Transverse colon (tissue), 4 donors: ENCODE results near the gene PITPNC1. TPM values are rescaled to one million over a fixed set of nuclear protein-coding genes. Genes with fewer than 3 reads are reported as not detected.
"Not testable (repeated sequence)": the region's sequence is repeated elsewhere in the genome, so short reads cannot be mapped to it uniquely, and the experiment has no call there.

Source experiments
- DNase-seq: peaks from one replicate; pipeline ENCODE4 v3.0.0-alpha.2; 2019
- H3K27ac ChIP-seq, 4 donors: fragments of 200-600 bp; sonication (generic); 2 replicates each; pipeline ENCODE4 v1.5.1; 2016 to 2018; ENCODE audit warnings: inconsistent platforms in 4 of 4
- H3K27me3 ChIP-seq: fragments of 200-600 bp; sonication (generic); 2 replicates; pipeline ENCODE4 v1.5.1; 2017; ENCODE audit warnings: inconsistent platforms
- H3K36me3 ChIP-seq, 4 donors: fragments of 200-600 bp; sonication (generic); 2 replicates each; pipeline ENCODE4 v1.5.1; 2017 to 2019; ENCODE audit warnings: inconsistent platforms in 4 of 4
- H3K4me1 ChIP-seq, 4 donors: fragments of 200-600 bp; sonication (generic); 2 replicates each; pipeline ENCODE4 v1.5.1; 2017 to 2020; ENCODE audit warnings: inconsistent platforms in 4 of 4
- H3K4me3 ChIP-seq, 4 donors: fragments of 200-600 bp; sonication (generic); 1 replicate in 1 of 4; 2 replicates in 3 of 4; pipeline versions ENCODE4 v1.5.1 to v1.6.1; 2017 to 2019; ENCODE audit warnings: inconsistent platforms in 4 of 4
- H3K9me3 ChIP-seq, 2 donors: fragments of 200-600 bp; sonication (generic); 2 replicates each; pipeline ENCODE4 v1.5.1; 2017 to 2019; ENCODE audit warnings: inconsistent platforms in 2 of 2
- CTCF ChIP-seq, 5 experiments: fragments of 200-600 bp in 3 of 5; fragments of 450-650 bp in 2 of 5; sonication (generic) in 3 of 5; IDR thresholded peaks; 1 replicate in 2 of 5; 2 replicates in 3 of 5; pipeline ENCODE4 v1.5.1; 2016 to 2017; ENCODE audit warnings: antibody characterized with exemption in 5 of 5, inconsistent platforms in 3 of 5, mild to moderate bottlenecking in 2 of 5, moderate library complexity in 1 of 5
- EP300 ChIP-seq: sonication (generic); formaldehyde crosslinking; IDR thresholded peaks from one replicate; pipeline ENCODE4 v1.6.1; 2017; ENCODE audit warnings: antibody characterized with exemption, low read depth
- POLR2A ChIP-seq: fragments of 450-650 bp; IDR thresholded peaks from one replicate; pipeline ENCODE4 v1.6.1; 2016; ENCODE audit warnings: antibody characterized with exemption, mild to moderate bottlenecking, moderate library complexity
- POLR2AphosphoS5 ChIP-seq, 3 donors: sonication (generic); formaldehyde crosslinking; IDR thresholded peaks; one replicate each; pipeline ENCODE4 v1.6.1; 2016; ENCODE audit warnings: antibody characterized with exemption in 3 of 3
- WGBS, 2 donors: methylation state at CpG; one replicate each; pipeline ENCODE4 v1.1.5; 2018; ENCODE audit warnings: low coverage in 1 of 2; 5-methylcytosine and 5-hydroxymethylcytosine counted together
- in situ Hi-C, 4 donors: fragments of 200-750 bp; cut with MboI; loops; one replicate each; pipeline versions ENCODE4 v1.15.0 to v1.15.1; 2017; ENCODE audit warnings: low sequenced_read_pairs in 3 of 4, low pct_ligation_motif_present in 1 of 4, low pct_unique_long_range_greater_than_20kb in 1 of 4
- intact Hi-C: fragments of 100-400 bp; cut with DNase I; formaldehyde crosslinking; loops from one replicate; pipeline ENCODE4 v1.15.1; 2023; ENCODE audit warnings: low total_unique reads
- total RNA-seq, 4 donors: library from RNA; depleted of rRNA; stranded (reverse); fragments of >200 nt; gene quantifications; one replicate each; pipeline ENCODE4 v1.1.0, GENCODE V29; 2016

PITPNC1 gene
- total RNA-seq, 4 donors from 2014 or later, result 1.6 to 10.3 (median 4.0) TPM

- Histone ChIP-seq H3K27me3 (no peaks in the 10 kb centered on the region), H3K27ac (no peak overlapping the region), H3K4me1 (no peaks in the 10 kb centered on the region), H3K4me3 (no peak overlapping the region), H3K9me3 (no peaks in the 10 kb centered on the region), H3K36me3 (peaks cover 0 to 16% (median 4%) of the 10 kb centered on the region in 4 donors)
- intact Hi-C loops, result no loop called here
- no peak for TF ChIP-seq CTCF (IDR thresholded peaks at IDR 0.05)
- TF ChIP-seq EP300, result no peak
- TF ChIP-seq POLR2A, result no peak
- TF ChIP-seq POLR2AphosphoS5 (IDR thresholded peaks at IDR 0.05), result no peak
- in situ Hi-C loops, result no loop called here
- 84 to 100% methylated on average over 4 to 12 of the region's 12 CpGs for WGBS, 2 donors
- DNase-seq, result no peak
These were observed 40.2 kb upstream of the PITPNC1 start for GRCh38 chr17:67336859-67337258.

GRCh38 chr17:67338353-67338752, 38.7 kb upstream of the PITPNC1 start:
- in situ Hi-C loops, H3K9me3 ChIP-seq, intact Hi-C loops, H3K4me1 ChIP-seq, H3K27ac ChIP-seq, H3K4me3 ChIP-seq, H3K27me3 ChIP-seq, DNase-seq: not testable (repeated sequence)
- WGBS, 2 donors, result 73 to 90% methylated on average over 5 to 7 of the region's 7 CpGs
- H3K36me3 ChIP-seq, result peaks cover 0 to 19% (median 4%) of the 10 kb centered on the region in 4 donors

- H3K9me3 ChIP-seq, result no peaks in the 10 kb centered on the region
- no peak for DNase-seq
- 88 to 98% methylated on average over 3 to 5 of the region's 5 CpGs for WGBS, 2 donors
- H3K4me1 ChIP-seq, result no peaks in the 10 kb centered on the region
- no peak overlapping the region for H3K27ac ChIP-seq
- peaks cover 0 to 54% (median 22%) of the 10 kb centered on the region in 4 donors for H3K36me3 ChIP-seq
- in situ Hi-C loops (no loop called here), intact Hi-C loops (no loop called here)
- TF ChIP-seq POLR2A (no peak), POLR2AphosphoS5 (IDR thresholded peaks at IDR 0.05) (no peak), EP300 (no peak), CTCF (IDR thresholded peaks at IDR 0.05) (no peak)
- H3K27me3 ChIP-seq, result no peaks in the 10 kb centered on the region
- no peak overlapping the region for H3K4me3 ChIP-seq
These were observed 33.8 kb upstream of the PITPNC1 start for GRCh38 chr17:67343237-67343636.

- 91 to 95% methylated on average over 3 of the region's 3 CpGs for WGBS, 2 donors
- Histone ChIP-seq H3K4me3 (no peak overlapping the region), H3K27ac (no peak overlapping the region), H3K4me1 (no peaks in the 10 kb centered on the region), H3K9me3 (no peaks in the 10 kb centered on the region), H3K27me3 (no peaks in the 10 kb centered on the region), H3K36me3 (peaks cover 0 to 68% (median 25%) of the 10 kb centered on the region in 4 donors)
- no peak for DNase-seq
- TF ChIP-seq POLR2AphosphoS5 (IDR thresholded peaks at IDR 0.05) (no peak), POLR2A (no peak), CTCF (IDR thresholded peaks at IDR 0.05) (no peak), EP300 (no peak)
- intact Hi-C loops (no loop called here), in situ Hi-C loops (no loop called here)
These were observed 29.3 kb upstream of the PITPNC1 start for GRCh38 chr17:67347826-67348225.

- H3K9me3 ChIP-seq, result no peaks in the 10 kb centered on the region
- intact Hi-C loops (no loop called here), in situ Hi-C loops (no loop called here)
- no peak for DNase-seq
- TF ChIP-seq POLR2AphosphoS5 (IDR thresholded peaks at IDR 0.05) (no peak), POLR2A (no peak), EP300 (no peak), CTCF (IDR thresholded peaks at IDR 0.05) (no peak)
- no peak overlapping the region for H3K4me3 ChIP-seq
- 90 to 95% methylated on average over 1 of the region's 1 CpG for WGBS, 2 donors
- peaks cover 0 to 68% (median 30%) of the 10 kb centered on the region in 4 donors for H3K36me3 ChIP-seq
- H3K4me1 ChIP-seq, result no peaks in the 10 kb centered on the region
- no peak overlapping the region for H3K27ac ChIP-seq
- no peaks in the 10 kb centered on the region for H3K27me3 ChIP-seq
These were observed 27.7 kb upstream of the PITPNC1 start for GRCh38 chr17:67349420-67349819.
